ENCODE measurements around the gene CAMK4. TPM values are rescaled to one million over a fixed set of nuclear protein-coding genes. Genes with fewer than 3 reads are reported as not detected.
"Not testable (repeated sequence)": the region's sequence is repeated elsewhere in the genome, so short reads cannot be mapped to it uniquely, and the experiment has no call there.

Gene CAMK4
- total and polyA plus RNA-seq, 10 donors, result 0.90 to 22.3 (median 12.6) TPM

DNA sequence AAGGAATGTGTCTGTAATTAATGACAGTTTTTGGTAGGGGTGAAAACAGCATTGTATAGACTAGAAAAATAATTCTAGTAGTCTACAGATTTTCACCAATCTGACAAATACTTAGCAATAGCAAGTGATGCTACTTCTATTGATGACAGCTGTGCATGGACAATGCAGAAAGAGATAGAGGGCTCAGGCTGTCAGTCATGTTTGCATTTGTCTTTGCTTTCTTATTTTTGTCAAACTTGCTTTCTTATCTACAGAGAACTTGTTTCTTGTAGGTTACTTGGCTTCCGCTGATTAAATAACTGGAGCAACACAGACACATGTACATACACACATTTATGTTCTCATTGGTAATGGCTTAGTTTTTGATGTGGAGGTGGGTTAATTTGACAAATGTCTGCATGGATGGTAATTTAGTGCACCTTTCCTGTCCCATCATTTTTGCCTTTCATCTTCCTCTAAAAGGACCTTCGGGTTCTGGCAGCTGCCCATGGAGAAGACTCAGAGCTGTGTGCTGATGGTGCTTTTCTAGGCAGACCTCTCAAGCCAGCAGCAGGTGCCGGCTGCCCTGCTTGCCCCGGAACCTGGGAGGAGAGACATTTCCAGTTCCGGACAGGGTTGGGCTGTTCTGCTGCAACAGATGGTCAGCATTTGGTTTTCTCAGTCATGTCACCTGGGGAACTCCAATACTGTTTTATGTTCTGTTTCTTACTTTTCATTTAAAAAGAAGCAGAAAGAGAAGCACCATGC lies 28.8 kb downstream of the CAMK4 start:
- H3K27ac ChIP-seq, result no peak overlapping the region
- TF ChIP-seq POLR2AphosphoS5 (IDR thresholded peaks at IDR 0.05) (no peak), POLR2A (IDR thresholded peaks at IDR 0.05) (no peak)
- TF ChIP-seq, protein P1, sequence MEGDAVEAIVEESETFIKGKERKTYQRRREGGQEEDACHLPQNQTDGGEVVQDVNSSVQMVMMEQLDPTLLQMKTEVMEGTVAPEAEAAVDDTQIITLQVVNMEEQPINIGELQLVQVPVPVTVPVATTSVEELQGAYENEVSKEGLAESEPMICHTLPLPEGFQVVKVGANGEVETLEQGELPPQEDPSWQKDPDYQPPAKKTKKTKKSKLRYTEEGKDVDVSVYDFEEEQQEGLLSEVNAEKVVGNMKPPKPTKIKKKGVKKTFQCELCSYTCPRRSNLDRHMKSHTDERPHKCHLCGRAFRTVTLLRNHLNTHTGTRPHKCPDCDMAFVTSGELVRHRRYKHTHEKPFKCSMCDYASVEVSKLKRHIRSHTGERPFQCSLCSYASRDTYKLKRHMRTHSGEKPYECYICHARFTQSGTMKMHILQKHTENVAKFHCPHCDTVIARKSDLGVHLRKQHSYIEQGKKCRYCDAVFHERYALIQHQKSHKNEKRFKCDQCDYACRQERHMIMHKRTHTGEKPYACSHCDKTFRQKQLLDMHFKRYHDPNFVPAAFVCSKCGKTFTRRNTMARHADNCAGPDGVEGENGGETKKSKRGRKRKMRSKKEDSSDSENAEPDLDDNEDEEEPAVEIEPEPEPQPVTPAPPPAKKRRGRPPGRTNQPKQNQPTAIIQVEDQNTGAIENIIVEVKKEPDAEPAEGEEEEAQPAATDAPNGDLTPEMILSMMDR (IDR thresholded peaks at IDR 0.05 in 8 of 11, conservative IDR thresholded peaks at IDR 0.05 in 3 of 11), result no peak
- WGBS, 5 donors, result 72 to 80% (median 73%) methylated on average over 5 of the region's 5 CpGs
- no peak for DNase-seq
- H3K9me3 ChIP-seq, result peaks cover 0 to 9% (median 0%) of the 10 kb centered on the region in 8 donors
- H3K27me3 ChIP-seq (replicated peaks in 1 of 7), result no peaks in the 10 kb centered on the region
- intact Hi-C loops (cut with DNase I; ENCODE audit: low total_unique reads), result no loop called here
- H3K4me1 ChIP-seq, result peaks cover 0 to 9% (median 0%) of the 10 kb centered on the region in 6 donors
- H3K4me3 ChIP-seq, result no peak overlapping the region
- H3K36me3 ChIP-seq, result no peaks in the 10 kb centered on the region

- H3K4me1 ChIP-seq, result peaks cover 0 to 9% (median 0%) of the 10 kb centered on the region in 6 donors
- H3K9me3 ChIP-seq, result peaks cover 0 to 9% (median 0%) of the 10 kb centered on the region in 8 donors
- TF ChIP-seq POLR2AphosphoS5 (IDR thresholded peaks at IDR 0.05), result no peak
- TF ChIP-seq, protein P1 (IDR thresholded peaks at IDR 0.05 in 8 of 11, conservative IDR thresholded peaks at IDR 0.05 in 3 of 11), result no peak
- no peak for TF ChIP-seq POLR2A (IDR thresholded peaks at IDR 0.05)
- DNase-seq, result no peak
- peak overlapping the region in 1 of 8 donors; percentile 6 for H3K27ac ChIP-seq
- H3K4me3 ChIP-seq, result no peak overlapping the region
- WGBS, 5 donors, result 54 to 84% (median 65%) methylated on average over 3 of the region's 3 CpGs
- intact Hi-C loops (cut with DNase I; ENCODE audit: low total_unique reads), result no loop called here
- no peaks in the 10 kb centered on the region for H3K27me3 ChIP-seq (replicated peaks in 1 of 7)
- H3K36me3 ChIP-seq, result no peaks in the 10 kb centered on the region
Observed at GRCh38 chr5:111254613-111255012, 30.4 kb downstream of the CAMK4 start.

DNA sequence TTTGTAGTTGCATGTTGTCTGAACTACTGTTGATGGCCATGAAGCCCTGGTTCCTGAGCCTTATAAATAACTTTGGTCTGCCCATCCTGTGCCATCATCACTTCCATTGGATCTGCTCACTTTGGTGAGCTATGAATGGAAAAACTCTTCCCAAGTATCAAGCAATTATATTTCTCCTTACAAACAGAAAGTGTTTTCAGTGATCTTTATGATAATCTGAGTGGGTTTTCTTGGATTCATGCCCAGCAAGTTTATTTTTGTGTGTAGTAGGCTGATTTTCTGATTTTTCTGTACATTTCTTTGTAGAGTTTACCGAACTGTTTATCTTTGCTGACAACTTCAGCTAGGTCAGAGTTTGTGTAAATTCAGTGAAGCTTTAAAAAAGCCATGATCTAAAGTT lies 31.0 kb downstream of the CAMK4 start:
- H3K36me3 ChIP-seq, result no peaks in the 10 kb centered on the region
- no peak overlapping the region for H3K4me3 ChIP-seq
- WGBS, 5 donors, result 51 to 62% (median 56%) methylated on average over 1 of the region's 1 CpG
- intact Hi-C loops (cut with DNase I; ENCODE audit: low total_unique reads), result no loop called here
- H3K27ac ChIP-seq, result no peak overlapping the region
- TF ChIP-seq POLR2AphosphoS5 (IDR thresholded peaks at IDR 0.05) (no peak), POLR2A (IDR thresholded peaks at IDR 0.05) (no peak)
- TF ChIP-seq, protein P1 (IDR thresholded peaks at IDR 0.05 in 8 of 11, conservative IDR thresholded peaks at IDR 0.05 in 3 of 11), result no peak
- peaks cover 0 to 9% (median 0%) of the 10 kb centered on the region in 6 donors for H3K4me1 ChIP-seq
- no peak for DNase-seq
- H3K9me3 ChIP-seq, result peaks cover 0 to 9% (median 0%) of the 10 kb centered on the region in 8 donors
- no peaks in the 10 kb centered on the region for H3K27me3 ChIP-seq (replicated peaks in 1 of 7)

- Histone ChIP-seq H3K27ac (no peak overlapping the region), H3K9me3 (peaks cover 0 to 9% (median 0%) of the 10 kb centered on the region in 8 donors), H3K27me3 (replicated peaks in 1 of 7) (no peaks in the 10 kb centered on the region), H3K4me3 (no peak overlapping the region), H3K36me3 (no peaks in the 10 kb centered on the region), H3K4me1 (peaks cover 0 to 9% (median 0%) of the 10 kb centered on the region in 6 donors)
- WGBS, 5 donors, result 58 to 71% (median 66%) methylated on average over 1 of the region's 1 CpG
- intact Hi-C loops (cut with DNase I; ENCODE audit: low total_unique reads), result no loop called here
- TF ChIP-seq POLR2A (IDR thresholded peaks at IDR 0.05) (no peak), POLR2AphosphoS5 (IDR thresholded peaks at IDR 0.05) (no peak)
- TF ChIP-seq, protein P1 (IDR thresholded peaks at IDR 0.05 in 8 of 11, conservative IDR thresholded peaks at IDR 0.05 in 3 of 11), result no peak
- DNase-seq, result no peak
Observed at GRCh38 chr5:111256128-111256527, 31.9 kb downstream of the CAMK4 start.

- DNase-seq; H3K9me3 ChIP-seq; intact Hi-C loops (cut with DNase I; ENCODE audit: low total_unique reads); H3K27ac ChIP-seq; H3K36me3 ChIP-seq; H3K27me3 ChIP-seq (replicated peaks in 1 of 7); H3K4me1 ChIP-seq; H3K4me3 ChIP-seq: not testable (repeated sequence)
- WGBS, 5 donors, result 86 to 94% (median 93%) methylated on average over 3 to 4 of the region's 4 CpGs
Observed at GRCh38 chr5:111257610-111258009, 33.4 kb downstream of the CAMK4 start.
